ENCODE measurements around the gene IMPA2. TPM values are rescaled to one million over a fixed set of nuclear protein-coding genes. Genes with fewer than 3 reads are reported as not detected.

IMPA2 gene
- total and polyA plus RNA-seq, 4 experiments from 2014 or later: 4.9 to 9.8 (median 6.5) TPM

DNA sequence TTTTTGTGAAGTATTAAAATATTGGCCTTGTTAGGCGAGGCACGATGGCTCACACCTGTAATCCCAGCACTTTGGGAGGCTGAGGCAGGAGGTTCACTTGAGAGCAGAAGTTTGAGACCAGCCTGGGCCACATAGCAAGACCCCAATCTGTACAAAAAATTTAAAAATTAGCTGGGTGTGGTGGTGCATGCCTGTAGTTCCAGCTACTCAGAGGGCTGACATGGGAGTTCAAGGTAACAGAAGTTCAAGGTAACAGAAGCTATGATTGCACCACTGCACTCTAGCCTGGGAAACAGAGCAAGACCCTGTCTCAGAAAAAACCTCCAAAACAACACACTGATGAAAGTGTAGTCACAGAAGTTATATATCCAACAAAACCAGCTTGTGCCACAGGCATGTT lies 39.8 kb downstream of the IMPA2 start:
- no peaks in the 10 kb centered on the region for H3K27me3 ChIP-seq (ENCODE audit: insufficient read depth, low read length)
- POLR2A ChIA-PET (ENCODE audit: partially characterized antibody): no interaction called here

DNA sequence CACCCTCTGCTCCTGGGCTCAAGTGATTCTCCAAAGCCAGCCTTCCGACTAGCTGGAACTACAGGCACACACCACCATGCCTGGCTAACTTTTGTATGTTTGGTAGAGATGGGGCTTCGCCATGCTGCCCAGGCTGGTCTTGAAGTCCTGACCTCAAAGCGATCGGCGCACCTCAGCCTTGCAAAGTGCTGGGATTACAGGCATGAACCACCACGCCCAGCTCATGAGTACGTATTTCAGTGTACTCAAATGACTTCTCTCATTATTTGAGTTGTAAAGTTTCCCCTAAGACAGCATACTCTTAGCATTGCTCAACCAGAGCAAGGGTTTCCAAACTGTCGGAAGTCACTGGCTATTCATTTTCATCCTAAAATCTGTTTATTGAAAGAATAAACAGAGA lies 40.3 kb downstream of the IMPA2 start:
- Histone ChIP-seq H3K36me3 (ENCODE audit: insufficient read depth, low read length) (no peaks in the 10 kb centered on the region), H3K4me1 (ENCODE audit: insufficient read depth, low read length) (no peaks in the 10 kb centered on the region), H3K9me3 (ENCODE audit: control insufficient read depth in 1 of 2, low read length in 2 of 2) (no peaks in the 10 kb centered on the region), H3K4me3 (ENCODE audit: low read length in 2 of 2) (no peak overlapping the region), H3K27me3 (ENCODE audit: insufficient read depth, low read length) (no peaks in the 10 kb centered on the region), H3K27ac (ENCODE audit: low read depth, low read length) (no peak overlapping the region)
- Mint-ChIP-seq H3K4me1 (no peaks in the 10 kb centered on the region), H3K9me3 (no peaks in the 10 kb centered on the region), H3K27me3 (no peaks in the 10 kb centered on the region), H3K27ac (no peak overlapping the region), H3K4me3 (no peak overlapping the region), H3K36me3 (peaks cover 0 to 8% of the 10 kb centered on the region in 2 donors)
- ChIA-PET CTCF (ENCODE audit: partially characterized antibody) (interaction anchor here (1.0 to 1.1 kb wide), 2 partner anchors 27 to 84 kb away, joined by 3 to 4 read pairs; no protein-coding TSS in a partner anchor), POLR2A (ENCODE audit: partially characterized antibody) (no interaction called here)
- DNase-seq: no peak
- intact Hi-C loops (cut with micrococcal nuclease): no loop called here

More for the DNA sequence above, 39.8 kb downstream of the IMPA2 start:
- no peak for DNase-seq
- H3K4me3 Mint-ChIP-seq: no peak overlapping the region
- no peaks in the 10 kb centered on the region for H3K4me1 ChIP-seq (ENCODE audit: insufficient read depth, low read length)
- H3K9me3 ChIP-seq (ENCODE audit: control insufficient read depth in 1 of 2, low read length in 2 of 2): no peaks in the 10 kb centered on the region
- no peaks in the 10 kb centered on the region for H3K36me3 ChIP-seq (ENCODE audit: insufficient read depth, low read length)
- no peak overlapping the region for H3K27ac Mint-ChIP-seq
- H3K36me3 Mint-ChIP-seq: peaks cover 0 to 8% of the 10 kb centered on the region in 2 donors
- H3K9me3 Mint-ChIP-seq: no peaks in the 10 kb centered on the region
- no peak overlapping the region for H3K27ac ChIP-seq (ENCODE audit: low read depth, low read length)
- no peak overlapping the region for H3K4me3 ChIP-seq (ENCODE audit: low read length in 2 of 2)
- intact Hi-C loops (cut with micrococcal nuclease): no loop called here
- no peaks in the 10 kb centered on the region for H3K4me1 Mint-ChIP-seq
- H3K27me3 Mint-ChIP-seq: no peaks in the 10 kb centered on the region
- CTCF ChIA-PET (ENCODE audit: partially characterized antibody): interaction anchor here (1.0 to 1.1 kb wide), 2 partner anchors 26 to 84 kb away, joined by 3 to 4 read pairs; no protein-coding TSS in a partner anchor

DNA sequence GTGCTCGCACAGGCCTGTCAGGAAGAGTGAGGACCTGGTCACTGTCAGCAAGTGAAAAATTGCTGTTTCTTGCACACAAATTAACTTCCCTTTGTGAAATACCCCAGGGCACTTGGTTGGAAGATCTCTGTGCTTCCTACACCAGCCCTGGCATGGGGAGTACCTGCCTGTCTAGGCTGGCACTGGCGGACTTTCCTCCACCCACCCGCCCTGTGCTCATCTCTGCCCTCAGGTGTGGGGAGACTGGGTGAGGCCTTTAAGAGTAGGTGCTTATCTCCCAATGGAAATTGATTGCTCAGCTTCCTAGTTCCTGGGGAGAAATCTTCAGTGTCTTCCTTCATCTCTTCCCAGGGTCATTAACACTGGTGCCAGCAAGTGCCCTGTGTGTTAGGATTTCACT lies 42.1 kb downstream of the IMPA2 start:
- Histone ChIP-seq H3K27ac (ENCODE audit: low read depth, low read length) (no peak overlapping the region), H3K4me3 (ENCODE audit: low read length in 2 of 2) (no peak overlapping the region), H3K36me3 (ENCODE audit: insufficient read depth, low read length) (no peaks in the 10 kb centered on the region), H3K4me1 (ENCODE audit: insufficient read depth, low read length) (no peaks in the 10 kb centered on the region), H3K9me3 (ENCODE audit: control insufficient read depth in 1 of 2, low read length in 2 of 2) (no peaks in the 10 kb centered on the region), H3K27me3 (ENCODE audit: insufficient read depth, low read length) (no peaks in the 10 kb centered on the region)
- H3K4me1 Mint-ChIP-seq: no peaks in the 10 kb centered on the region
- H3K27me3 Mint-ChIP-seq: no peaks in the 10 kb centered on the region
- intact Hi-C loops (cut with micrococcal nuclease): no loop called here
- no peak overlapping the region for H3K4me3 Mint-ChIP-seq
- H3K36me3 Mint-ChIP-seq: peaks cover 0 to 5% of the 10 kb centered on the region in 2 donors
- H3K9me3 Mint-ChIP-seq: no peaks in the 10 kb centered on the region
- CTCF ChIA-PET (ENCODE audit: partially characterized antibody): interaction anchor here (0.8 to 1.2 kb wide), 2 partner anchors 82 to 291 kb away, joined by 3 read pairs; no protein-coding TSS in a partner anchor
- H3K27ac Mint-ChIP-seq: no peak overlapping the region
- POLR2A ChIA-PET (ENCODE audit: partially characterized antibody): no interaction called here
- no peak for DNase-seq

DNA sequence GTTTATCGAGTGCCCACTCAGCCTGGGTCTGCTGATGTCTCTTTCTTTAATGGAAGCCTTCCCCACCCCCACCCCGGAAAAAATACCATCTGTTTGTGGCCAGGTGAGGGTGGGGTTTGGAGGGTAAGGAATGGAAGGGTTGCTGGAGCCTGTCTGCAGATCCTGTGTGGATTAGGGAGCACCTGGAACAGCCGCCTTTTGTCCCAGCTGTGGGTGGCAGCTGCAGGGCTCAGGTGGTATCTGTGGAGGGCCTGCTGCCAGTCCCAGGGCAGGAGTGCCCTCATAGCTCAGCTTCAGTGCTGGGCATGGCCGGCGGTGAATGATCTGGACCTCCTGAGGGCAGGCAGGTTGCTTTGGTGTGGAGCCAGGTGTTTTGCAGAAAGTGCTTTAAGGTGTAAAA lies 45.3 kb downstream of the IMPA2 start:
- H3K4me1 ChIP-seq (ENCODE audit: insufficient read depth, low read length): no peaks in the 10 kb centered on the region
- no peaks in the 10 kb centered on the region for H3K27me3 Mint-ChIP-seq
- intact Hi-C loops (cut with micrococcal nuclease): no loop called here

DNA sequence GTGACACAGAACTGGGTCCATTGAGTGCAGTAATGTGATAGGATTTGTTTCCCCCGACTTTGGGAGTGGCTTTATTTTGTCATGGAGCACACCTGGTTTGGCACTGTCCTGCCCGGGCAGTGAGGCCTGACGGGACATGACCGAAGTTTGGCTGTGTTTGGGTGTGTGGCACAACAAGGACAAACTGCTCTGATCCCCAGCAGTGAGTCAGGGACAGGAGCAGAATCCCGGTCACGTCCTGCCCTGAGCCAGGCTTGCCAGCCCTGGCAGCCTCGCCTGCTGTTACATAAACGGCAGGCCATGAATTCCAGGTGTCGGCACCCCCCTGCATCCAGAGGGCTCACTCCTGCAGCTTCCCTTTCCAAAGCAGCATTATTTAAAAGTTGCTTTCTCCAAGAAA lies 45.7 kb downstream of the IMPA2 start:
- H3K36me3 Mint-ChIP-seq: no peaks in the 10 kb centered on the region
- no peak for DNase-seq
- intact Hi-C loops (cut with micrococcal nuclease): no loop called here
- H3K4me3 Mint-ChIP-seq: no peak overlapping the region
- Histone ChIP-seq H3K27ac (ENCODE audit: low read depth, low read length) (no peak overlapping the region), H3K4me1 (ENCODE audit: insufficient read depth, low read length) (no peaks in the 10 kb centered on the region), H3K27me3 (ENCODE audit: insufficient read depth, low read length) (no peaks in the 10 kb centered on the region), H3K4me3 (ENCODE audit: low read length in 2 of 2) (no peak overlapping the region), H3K9me3 (ENCODE audit: control insufficient read depth in 1 of 2, low read length in 2 of 2) (no peaks in the 10 kb centered on the region), H3K36me3 (ENCODE audit: insufficient read depth, low read length) (no peaks in the 10 kb centered on the region)
- H3K9me3 Mint-ChIP-seq: no peaks in the 10 kb centered on the region
- ChIA-PET POLR2A (ENCODE audit: partially characterized antibody) (no interaction called here), CTCF (ENCODE audit: partially characterized antibody) (no interaction called here)
- H3K27ac Mint-ChIP-seq: no peak overlapping the region
- H3K27me3 Mint-ChIP-seq: no peaks in the 10 kb centered on the region
- no peaks in the 10 kb centered on the region for H3K4me1 Mint-ChIP-seq

More for the DNA sequence above, 45.3 kb downstream of the IMPA2 start:
- no peak overlapping the region for H3K4me3 ChIP-seq (ENCODE audit: low read length in 2 of 2)
- H3K36me3 Mint-ChIP-seq: no peaks in the 10 kb centered on the region
- DNase-seq: no peak
- ChIA-PET CTCF (ENCODE audit: partially characterized antibody) (no interaction called here), POLR2A (ENCODE audit: partially characterized antibody) (no interaction called here)
- no peaks in the 10 kb centered on the region for H3K27me3 ChIP-seq (ENCODE audit: insufficient read depth, low read length)
- no peaks in the 10 kb centered on the region for H3K4me1 Mint-ChIP-seq
- H3K36me3 ChIP-seq (ENCODE audit: insufficient read depth, low read length): no peaks in the 10 kb centered on the region
- H3K9me3 ChIP-seq (ENCODE audit: control insufficient read depth in 1 of 2, low read length in 2 of 2): no peaks in the 10 kb centered on the region
- H3K4me3 Mint-ChIP-seq: no peak overlapping the region
- no peaks in the 10 kb centered on the region for H3K9me3 Mint-ChIP-seq
- no peak overlapping the region for H3K27ac Mint-ChIP-seq
- H3K27ac ChIP-seq (ENCODE audit: low read depth, low read length): no peak overlapping the region

DNA sequence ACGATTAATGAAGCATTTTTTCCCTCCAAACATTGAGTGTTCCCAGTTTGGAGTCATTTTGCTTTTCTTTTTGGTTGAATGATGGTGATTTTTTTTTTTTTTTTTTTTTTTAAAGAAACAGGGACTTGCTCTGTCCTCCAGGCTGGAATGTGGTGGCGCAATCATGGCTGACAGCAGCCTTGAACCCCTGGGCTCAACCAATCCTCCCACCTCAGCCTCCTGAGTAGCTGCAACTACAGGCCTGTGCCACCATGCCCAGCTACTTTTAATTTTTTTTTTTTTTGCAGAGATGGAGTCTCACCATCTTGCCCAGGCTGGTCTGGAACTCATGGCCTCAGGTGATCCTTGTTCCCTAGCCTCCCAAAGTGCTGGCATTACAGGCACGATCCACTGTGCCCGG lies 46.2 kb downstream of the IMPA2 start:
- CTCF ChIA-PET (ENCODE audit: partially characterized antibody): interaction anchor here (0.7 kb wide), 1 partner anchor 33 kb away, joined by 4 read pairs; no protein-coding TSS in a partner anchor
- no peaks in the 10 kb centered on the region for H3K4me1 Mint-ChIP-seq
- no peaks in the 10 kb centered on the region for H3K27me3 Mint-ChIP-seq
- no peak overlapping the region for H3K4me3 ChIP-seq (ENCODE audit: low read length in 2 of 2)
- H3K36me3 Mint-ChIP-seq: no peaks in the 10 kb centered on the region
- no peak for DNase-seq
- no peaks in the 10 kb centered on the region for H3K4me1 ChIP-seq (ENCODE audit: insufficient read depth, low read length)
- no peak overlapping the region for H3K27ac Mint-ChIP-seq
- POLR2A ChIA-PET (ENCODE audit: partially characterized antibody): no interaction called here
- no peaks in the 10 kb centered on the region for H3K27me3 ChIP-seq (ENCODE audit: insufficient read depth, low read length)
- H3K36me3 ChIP-seq (ENCODE audit: insufficient read depth, low read length): no peaks in the 10 kb centered on the region
- H3K27ac ChIP-seq (ENCODE audit: low read depth, low read length): no peak overlapping the region
- H3K4me3 Mint-ChIP-seq: no peak overlapping the region
- intact Hi-C loops (cut with micrococcal nuclease): no loop called here
- H3K9me3 ChIP-seq (ENCODE audit: control insufficient read depth in 1 of 2, low read length in 2 of 2): no peaks in the 10 kb centered on the region
- H3K9me3 Mint-ChIP-seq: no peaks in the 10 kb centered on the region

DNA sequence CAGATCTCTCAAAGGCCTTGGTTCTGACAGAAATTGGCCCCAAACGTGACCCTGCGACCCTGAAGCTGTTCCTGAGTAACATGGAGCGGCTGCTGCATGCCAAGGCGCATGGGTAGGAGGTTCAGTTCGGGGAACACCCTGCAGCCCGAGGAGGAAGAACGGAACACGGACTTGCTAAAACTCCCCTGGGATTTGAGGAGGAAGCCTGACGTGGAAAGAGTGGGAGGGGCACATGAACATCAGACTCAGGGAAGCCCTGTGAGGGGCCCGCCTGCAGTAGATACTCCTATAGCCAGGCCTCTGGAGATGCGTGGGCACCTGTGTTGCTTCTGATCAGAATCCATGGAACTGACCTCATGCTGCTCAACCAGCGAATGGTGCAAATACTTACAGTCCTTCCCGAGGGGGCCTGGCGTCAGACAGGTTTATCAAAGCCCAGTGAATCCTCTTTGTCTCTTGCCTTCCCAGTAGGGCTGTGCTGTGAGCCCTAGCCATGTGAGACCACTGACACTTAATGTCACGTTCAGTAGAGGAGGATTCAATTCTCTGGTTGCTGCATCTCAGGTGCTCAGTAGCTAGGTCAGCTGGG lies 46.8 kb downstream of the IMPA2 start:
- Mint-ChIP-seq H3K27me3 (no peaks in the 10 kb centered on the region), H3K4me1 (no peaks in the 10 kb centered on the region), H3K36me3 (no peaks in the 10 kb centered on the region), H3K27ac (no peak overlapping the region), H3K9me3 (no peaks in the 10 kb centered on the region), H3K4me3 (no peak overlapping the region)
- Histone ChIP-seq H3K27ac (ENCODE audit: low read depth, low read length) (no peak overlapping the region), H3K36me3 (ENCODE audit: insufficient read depth, low read length) (no peaks in the 10 kb centered on the region), H3K4me1 (ENCODE audit: insufficient read depth, low read length) (no peaks in the 10 kb centered on the region), H3K9me3 (ENCODE audit: control insufficient read depth in 1 of 2, low read length in 2 of 2) (no peaks in the 10 kb centered on the region), H3K27me3 (ENCODE audit: insufficient read depth, low read length) (no peaks in the 10 kb centered on the region), H3K4me3 (ENCODE audit: low read length in 2 of 2) (no peak overlapping the region)
- intact Hi-C loops (cut with micrococcal nuclease): no loop called here
- CTCF ChIA-PET (ENCODE audit: partially characterized antibody): interaction anchor here (0.7 to 0.8 kb wide), 2 partner anchors 11 to 33 kb away, joined by 3 to 4 read pairs; no protein-coding TSS in a partner anchor
- DNase-seq: no peak
- POLR2A ChIA-PET (ENCODE audit: partially characterized antibody): no interaction called here
